ENCODE measurements around the gene PCSK7. TPM values are rescaled to one million over a fixed set of nuclear protein-coding genes. Genes with fewer than 3 reads are reported as not detected.

Gene PCSK7
- total RNA-seq, 1 experiment from 2014 or later: 85.4 TPM

GRCh38 chr11:117199916-117200812 is 31.7 kb downstream of the PCSK7 start:
- DNase-seq (ENCODE audit: low spot score): no peak

DNA sequence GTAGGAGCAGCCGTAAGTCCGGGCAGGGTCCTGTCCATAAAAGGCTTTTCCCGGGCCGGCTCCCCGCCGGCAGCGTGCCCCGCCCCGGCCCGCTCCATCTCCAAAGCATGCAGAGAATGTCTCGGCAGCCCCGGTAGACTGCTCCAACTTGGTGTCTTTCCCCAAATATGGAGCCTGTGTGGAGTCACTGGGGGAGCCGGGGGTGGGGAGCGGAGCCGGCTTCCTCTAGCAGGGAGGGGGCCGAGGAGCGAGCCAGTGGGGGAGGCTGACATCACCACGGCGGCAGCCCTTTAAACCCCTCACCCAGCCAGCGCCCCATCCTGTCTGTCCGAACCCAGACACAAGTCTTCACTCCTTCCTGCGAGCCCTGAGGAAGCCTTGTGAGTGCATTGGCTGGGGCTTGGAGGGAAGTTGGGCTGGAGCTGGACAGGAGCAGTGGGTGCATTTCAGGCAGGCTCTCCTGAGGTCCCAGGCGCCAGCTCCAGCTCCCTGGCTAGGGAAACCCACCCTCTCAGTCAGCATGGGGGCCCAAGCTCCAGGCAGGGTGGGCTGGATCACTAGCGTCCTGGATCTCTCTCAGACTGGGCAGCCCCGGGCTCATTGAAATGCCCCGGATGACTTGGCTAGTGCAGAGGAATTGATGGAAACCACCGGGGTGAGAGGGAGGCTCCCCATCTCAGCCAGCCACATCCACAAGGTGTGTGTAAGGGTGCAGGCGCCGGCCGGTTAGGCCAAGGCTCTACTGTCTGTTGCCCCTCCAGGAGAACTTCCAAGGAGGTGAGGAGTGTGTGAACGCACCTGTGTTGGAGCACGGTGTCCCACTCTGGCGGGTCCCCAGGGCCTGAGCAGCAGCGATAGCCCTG is 32.6 kb downstream of the PCSK7 start, which contains the start of gene TAGLN:
TSS of gene TAGLN (plus strand) at position 318 of the 863 bp plus-strand sequence. CDS start 3,644 bp downstream, outside the sequence.
- DNase-seq (ENCODE audit: low spot score): no peak

- DNase-seq (ENCODE audit: low spot score): no peak
Observed at GRCh38 chr11:117198613-117199012, 33.3 kb downstream of the PCSK7 start.

GRCh38 chr11:117197516-117198456 is 34.1 kb downstream of the PCSK7 start:
- DNase-seq (ENCODE audit: low spot score): peak; percentile 81

DNA sequence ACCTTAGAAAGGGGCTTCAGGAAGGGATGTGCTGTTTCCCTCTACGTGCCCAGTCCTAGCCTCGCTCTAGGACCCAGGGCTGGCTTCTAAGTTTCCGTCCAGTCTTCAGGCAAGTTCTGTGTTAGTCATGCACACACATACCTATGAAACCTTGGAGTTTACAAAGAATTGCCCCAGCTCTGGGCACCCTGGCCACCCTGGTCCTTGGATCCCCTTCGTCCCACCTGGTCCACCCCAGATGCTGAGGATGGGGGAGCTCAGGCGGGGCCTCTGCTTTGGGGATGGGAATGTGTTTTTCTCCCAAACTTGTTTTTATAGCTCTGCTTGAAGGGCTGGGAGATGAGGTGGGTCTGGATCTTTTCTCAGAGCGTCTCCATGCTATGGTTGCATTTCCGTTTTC is 34.9 kb downstream of the PCSK7 start:
- no peak for DNase-seq (ENCODE audit: low spot score)

- no peak for DNase-seq (ENCODE audit: low spot score)
Observed at GRCh38 chr11:117195761-117196160, 36.1 kb downstream of the PCSK7 start.

DNA sequence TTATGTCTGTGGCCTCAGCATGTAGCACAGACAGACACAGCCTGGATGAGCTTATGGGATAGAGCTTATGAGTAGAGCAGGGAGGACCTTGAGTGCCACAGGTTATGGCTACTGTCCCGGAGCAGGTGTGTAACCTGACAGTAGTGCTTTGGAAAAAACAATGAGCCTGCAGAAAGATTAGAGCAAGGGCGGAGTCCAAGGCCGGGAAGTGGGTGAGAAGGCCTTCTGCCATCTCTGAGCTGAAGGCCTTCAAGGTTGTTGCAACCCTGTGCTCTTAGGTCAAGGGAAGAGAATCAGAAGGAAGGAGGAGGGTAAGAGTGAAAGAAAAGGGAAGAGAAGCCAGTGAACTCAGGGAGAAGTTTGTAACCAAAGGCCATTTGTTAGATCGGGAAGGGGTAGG is 36.6 kb downstream of the PCSK7 start:
- DNase-seq (ENCODE audit: low spot score): peak; percentile 68

DNA sequence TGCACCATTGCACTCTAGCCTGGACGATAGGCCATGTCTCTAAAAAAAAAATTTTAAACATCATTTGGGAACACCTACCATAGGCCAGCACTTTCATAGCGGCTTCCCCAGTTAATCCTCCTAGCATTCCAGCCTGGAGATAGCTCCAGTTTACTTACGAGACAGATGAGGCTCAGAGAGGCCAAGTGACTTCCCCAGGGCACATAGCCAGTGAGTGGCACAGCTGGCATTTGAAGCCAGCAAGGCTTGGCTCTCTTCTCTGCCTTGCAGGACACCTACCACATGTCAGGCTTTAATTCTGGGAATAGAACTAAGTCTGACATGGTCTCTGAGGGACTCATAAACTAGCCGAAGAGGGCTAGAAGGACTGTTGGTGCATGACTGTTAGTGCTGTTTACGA is 37.6 kb downstream of the PCSK7 start:
- no peak for DNase-seq (ENCODE audit: low spot score)

DNA sequence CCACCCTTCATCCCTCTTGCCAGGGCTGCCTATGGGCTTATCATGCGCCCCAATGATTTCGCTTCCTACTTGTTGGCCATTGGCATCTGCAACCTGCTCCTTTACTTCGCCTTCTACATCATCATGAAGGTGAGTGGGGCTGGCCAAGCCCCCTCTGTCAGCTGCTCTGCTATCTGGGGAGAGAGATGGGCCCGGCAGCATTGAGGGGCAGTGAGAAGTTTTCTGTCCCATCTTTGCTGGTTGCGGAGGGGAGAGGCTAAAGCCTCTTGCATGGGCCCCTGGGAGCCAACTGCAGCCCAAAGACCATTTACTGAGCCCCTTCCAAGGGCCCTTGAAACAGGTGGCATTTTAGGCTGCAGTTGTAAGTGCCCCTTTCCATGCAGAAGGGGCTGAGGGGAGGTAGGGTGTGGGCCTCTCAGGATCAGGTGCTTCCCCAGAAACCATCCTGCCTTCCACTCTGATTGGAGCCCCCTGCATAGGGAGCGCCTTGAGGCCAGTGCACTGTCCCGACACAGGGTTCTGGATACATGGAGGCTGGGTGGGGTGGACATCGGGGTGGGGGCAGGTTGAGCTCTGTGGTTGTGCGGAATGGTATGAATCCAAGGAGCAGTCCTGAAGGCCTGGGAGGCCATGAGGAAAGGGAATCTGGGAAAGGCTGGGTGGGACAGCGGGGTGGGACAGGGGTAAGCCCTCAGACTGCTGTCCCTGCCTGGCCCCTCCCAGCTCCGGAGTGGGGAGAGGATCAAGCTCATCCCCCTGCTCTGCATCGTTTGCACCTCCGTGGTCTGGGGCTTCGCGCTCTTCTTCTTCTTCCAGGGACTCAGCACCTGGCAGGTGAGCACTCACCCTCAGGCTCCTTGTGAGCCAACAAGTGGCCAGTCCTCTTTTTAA is 38.5 kb downstream of the PCSK7 start:
- no peak for DNase-seq (ENCODE audit: low spot score)

- no peak for DNase-seq (ENCODE audit: low spot score)
Observed at GRCh38 chr11:117192401-117192875, 39.4 kb downstream of the PCSK7 start.

- no peak for DNase-seq (ENCODE audit: low spot score)
Observed at GRCh38 chr11:117191680-117192400, 40.0 kb downstream of the PCSK7 start.

- DNase-seq (ENCODE audit: low spot score): no peak
Observed at GRCh38 chr11:117189941-117190544, 41.8 kb downstream of the PCSK7 start.

DNA sequence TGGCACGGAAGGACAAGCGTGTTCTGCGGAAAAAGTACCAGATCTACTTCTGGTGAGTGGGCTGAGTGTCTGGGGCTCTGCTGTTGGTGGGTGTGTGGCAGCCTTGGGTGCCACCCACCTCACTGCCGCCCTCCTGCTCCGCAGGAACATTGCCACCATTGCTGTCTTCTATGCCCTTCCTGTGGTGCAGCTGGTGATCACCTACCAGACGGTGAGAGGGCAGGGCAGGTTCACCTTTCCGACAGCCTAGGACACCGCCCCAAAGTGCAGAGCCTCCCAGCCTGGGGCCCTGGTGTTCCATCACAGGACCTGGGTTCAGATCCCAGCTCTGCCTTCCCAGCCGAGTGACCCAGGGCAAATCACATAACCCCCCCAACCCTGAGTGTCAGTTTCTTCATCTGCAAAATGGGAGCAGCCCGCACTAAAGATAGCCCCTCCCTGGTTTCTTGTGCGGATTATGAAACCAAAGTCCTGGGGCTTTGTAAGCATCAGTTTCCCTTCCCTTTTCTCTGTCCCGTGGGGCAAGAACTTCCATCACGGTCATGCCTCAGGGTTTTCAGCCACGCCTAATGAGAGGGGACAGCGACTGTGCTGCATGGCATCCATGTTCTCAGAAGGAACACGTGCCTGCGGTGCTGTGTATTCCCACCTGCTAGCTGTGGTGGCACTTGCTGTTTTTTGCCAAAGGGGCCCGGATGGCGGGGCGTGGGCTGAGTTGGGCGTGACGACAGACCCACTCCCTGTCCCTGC is 42.5 kb downstream of the PCSK7 start:
- DNase-seq (ENCODE audit: low spot score): no peak

- DNase-seq (ENCODE audit: low spot score): no peak
Observed at GRCh38 chr11:117188620-117189081, 43.2 kb downstream of the PCSK7 start.

GRCh38 chr11:117187799-117188481 is 43.9 kb downstream of the PCSK7 start:
- DNase-seq (ENCODE audit: low spot score): no peak

GRCh38 chr11:117187428-117187798 is 44.5 kb downstream of the PCSK7 start:
- DNase-seq (ENCODE audit: low spot score): no peak

DNA sequence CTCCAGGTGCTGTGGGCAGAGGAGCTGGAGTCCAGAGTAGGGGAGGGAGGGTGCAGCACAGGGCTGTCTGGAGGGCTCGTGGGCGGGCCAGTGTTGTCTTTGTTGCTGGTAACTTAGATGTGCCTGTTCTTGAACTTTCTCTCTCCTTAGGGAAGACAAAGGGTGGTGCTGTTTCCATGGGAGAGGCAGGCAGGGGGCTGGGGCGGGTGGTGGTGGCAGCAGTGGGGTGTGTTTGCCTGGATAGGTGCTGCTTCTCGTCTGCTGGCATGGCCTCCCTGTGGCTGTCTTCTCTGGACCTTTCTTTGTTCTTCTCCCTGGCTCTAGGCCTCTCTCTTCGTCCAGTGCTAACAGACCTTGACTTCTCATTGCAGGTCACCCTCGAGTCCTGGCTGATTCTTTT is 44.9 kb downstream of the PCSK7 start:
- DNase-seq (ENCODE audit: low spot score): peak; percentile 69

DNA sequence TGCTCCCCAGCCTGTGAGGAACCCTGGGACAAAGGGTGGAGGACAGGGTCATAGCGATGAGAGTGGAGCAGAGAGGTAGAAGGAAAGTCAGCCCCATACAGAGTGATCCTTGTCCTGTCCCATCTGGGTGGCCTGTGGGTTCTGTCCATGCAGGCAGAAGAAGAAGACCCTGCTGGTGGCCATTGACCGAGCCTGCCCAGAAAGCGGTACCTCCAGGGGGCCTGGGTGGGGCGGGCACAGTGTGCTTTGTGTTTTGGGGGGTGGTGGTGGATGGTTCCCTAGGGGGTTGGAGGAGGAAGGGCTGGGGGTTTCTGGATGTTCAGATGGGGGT is 45.5 kb downstream of the PCSK7 start:
- DNase-seq (ENCODE audit: low spot score): no peak

Data from HT-29 (cell line).